DOHH2 (cell line): ENCODE data around the gene MUC20.
"Not testable (repeated sequence)": the region's sequence is repeated elsewhere in the genome, so short reads cannot be mapped to it uniquely, and the experiment has no call there.

ENCODE experiments used
- H3F3A ChIP-seq: fragments of 200-600 bp; sonication (generic), shearing (Covaris generic); 2 replicates; pipeline ENCODE4 v1.6.0; 2016; ENCODE audit warnings: antibody characterized with exemption, mild to moderate bottlenecking; ENCODE audit not compliant: control insufficient read depth, insufficient read depth
- H3K27ac ChIP-seq: fragments of 200-600 bp; sonication (generic); 2 replicates; pipeline ENCODE4 v1.5.1; 2014; ENCODE audit warnings: low read depth, mild to moderate bottlenecking, low read length, moderate library complexity
- H3K27me3 ChIP-seq: fragments of 200-600 bp; sonication (generic); 2 replicates; pipeline ENCODE4 v1.6.1; 2014; ENCODE audit warnings: mild to moderate bottlenecking, low read length, mixed read lengths; ENCODE audit not compliant: control insufficient read depth
- H3K36me3 ChIP-seq: fragments of 200-600 bp; sonication (generic); 2 replicates; pipeline ENCODE4 v1.6.1; 2014; ENCODE audit warnings: mild to moderate bottlenecking, low read length, moderate library complexity, mixed read lengths; ENCODE audit not compliant: control insufficient read depth
- H3K4me1 ChIP-seq: fragments of 200-600 bp; sonication (generic); 2 replicates; pipeline ENCODE4 v1.6.1; 2014; ENCODE audit warnings: mild to moderate bottlenecking, low read length, mixed read lengths; ENCODE audit not compliant: control insufficient read depth
- H3K4me2 ChIP-seq: fragments of 200-600 bp; sonication (generic); 2 replicates; pipeline ENCODE4 v1.6.0; 2014; ENCODE audit warnings: mild to moderate bottlenecking, low read length, moderate library complexity
- H3K4me3 ChIP-seq: fragments of 200-600 bp; sonication (generic); 2 replicates; pipeline ENCODE4 v1.5.1; 2014; ENCODE audit warnings: mild to moderate bottlenecking, low read length, mixed read lengths
- H3K79me2 ChIP-seq: fragments of 200-600 bp; sonication (generic); 2 replicates; pipeline ENCODE4 v1.6.1; 2014; ENCODE audit warnings: mild to moderate bottlenecking, low read length, mixed read lengths; ENCODE audit not compliant: control insufficient read depth
- H3K9me2 ChIP-seq: fragments of 200-600 bp; sonication (generic); replicated peaks from 2 replicates; pipeline ENCODE4 v1.6.1; 2014; ENCODE audit warnings: mild to moderate bottlenecking, low read length, mixed read lengths; ENCODE audit not compliant: control insufficient read depth
- H3K9me3 ChIP-seq: fragments of 200-600 bp; sonication (generic); 2 replicates; pipeline ENCODE4 v1.6.1; 2014; ENCODE audit warnings: antibody characterized with exemption, low read length, mixed read lengths; ENCODE audit not compliant: control insufficient read depth, insufficient read depth
- H4K20me1 ChIP-seq: fragments of 200-600 bp; sonication (generic); 2 replicates; pipeline ENCODE4 v1.6.0; 2014; ENCODE audit warnings: low read depth, mild to moderate bottlenecking, antibody characterized with exemption, low read length, moderate library complexity; ENCODE audit not compliant: control insufficient read depth, insufficient read depth

MUC20 gene

GRCh38 chr3:195683722-195684526 is 36.9 kb upstream of the MUC20 start:
- not testable (repeated sequence) for H3K4me3 ChIP-seq, H3K27me3 ChIP-seq, H3K79me2 ChIP-seq, H3K9me2 ChIP-seq, H3K4me2 ChIP-seq, H3K4me1 ChIP-seq, H4K20me1 ChIP-seq, H3F3A ChIP-seq, H3K27ac ChIP-seq, H3K9me3 ChIP-seq
- peaks cover 12% of the 10 kb centered on the region for H3K36me3 ChIP-seq

- H3F3A ChIP-seq, H3K27ac ChIP-seq, H3K4me2 ChIP-seq, H3K79me2 ChIP-seq, H4K20me1 ChIP-seq, H3K27me3 ChIP-seq, H3K9me2 ChIP-seq, H3K9me3 ChIP-seq, H3K4me1 ChIP-seq, H3K4me3 ChIP-seq: not testable (repeated sequence)
- peaks cover 12% of the 10 kb centered on the region for H3K36me3 ChIP-seq
Measured at GRCh38 chr3:195684527-195685257, 36.1 kb upstream of the MUC20 start.

DNA sequence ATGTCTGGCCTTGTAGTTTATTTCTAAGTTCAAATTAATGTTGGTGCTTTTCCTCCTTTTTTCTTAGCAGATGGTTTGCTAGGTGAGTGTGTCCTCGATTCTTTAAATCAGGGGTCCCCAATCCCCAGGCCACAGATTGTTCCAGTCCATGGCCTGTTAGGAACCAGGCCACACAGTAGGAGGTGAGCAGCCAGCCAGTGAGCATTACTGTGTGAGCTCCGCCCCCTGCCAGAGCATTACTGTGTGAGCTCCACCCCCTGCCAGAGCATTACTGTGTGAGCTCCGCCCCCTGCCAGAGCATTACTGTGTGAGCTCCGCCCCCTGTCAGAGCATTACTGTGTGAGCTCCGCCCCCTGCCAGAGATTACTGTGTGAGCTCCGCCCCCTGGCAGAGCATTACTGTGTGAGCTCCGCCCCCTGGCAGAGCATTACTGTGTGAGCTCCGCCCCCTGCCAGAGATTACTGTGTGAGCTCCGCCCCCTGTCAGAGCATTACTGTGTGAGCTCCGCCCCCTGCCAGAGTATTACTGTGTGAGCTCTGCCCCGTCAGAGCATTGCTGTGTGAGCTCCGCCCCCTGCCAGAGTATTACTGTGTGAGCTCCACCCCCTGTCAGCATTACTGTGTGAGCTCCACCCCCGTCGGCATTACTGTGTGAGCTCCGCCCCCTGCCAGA is 34.1 kb upstream of the MUC20 start:
- not testable (repeated sequence) for H3K4me2 ChIP-seq, H3K4me1 ChIP-seq, H4K20me1 ChIP-seq, H3K9me3 ChIP-seq, H3K79me2 ChIP-seq, H3K4me3 ChIP-seq, H3K27ac ChIP-seq, H3K9me2 ChIP-seq, H3F3A ChIP-seq, H3K27me3 ChIP-seq
- peaks cover 12% of the 10 kb centered on the region for H3K36me3 ChIP-seq

DNA sequence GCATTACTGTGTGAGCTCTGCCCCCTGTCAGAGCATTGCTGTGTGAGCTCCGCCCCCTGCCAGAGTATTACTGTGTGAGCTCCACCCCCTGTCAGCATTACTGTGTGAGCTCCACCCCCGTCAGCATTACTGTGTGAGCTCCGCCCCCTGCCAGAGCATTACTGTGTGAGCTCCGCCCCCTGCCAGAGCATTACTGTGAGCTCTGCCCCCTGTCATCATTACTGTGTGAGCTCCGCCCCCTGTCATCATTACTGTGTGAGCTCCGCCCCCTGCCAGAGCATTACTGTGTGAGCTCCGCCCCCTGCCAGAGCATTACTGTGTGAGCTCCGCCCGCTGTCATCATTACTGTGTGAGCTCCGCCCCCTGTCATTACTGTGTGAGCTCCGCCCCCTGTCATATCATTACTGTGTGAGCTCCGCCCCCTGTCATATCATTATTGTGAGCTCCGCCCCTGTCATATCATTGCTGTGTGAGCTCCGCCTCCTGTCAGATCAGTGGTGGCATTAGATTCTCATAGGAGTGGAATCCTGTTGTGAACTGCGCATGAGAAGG is 33.5 kb upstream of the MUC20 start:
- not testable (repeated sequence) for H3K27me3 ChIP-seq, H3K4me3 ChIP-seq, H3K27ac ChIP-seq, H3K9me2 ChIP-seq, H3K4me1 ChIP-seq, H3K9me3 ChIP-seq, H4K20me1 ChIP-seq, H3F3A ChIP-seq, H3K79me2 ChIP-seq, H3K4me2 ChIP-seq
- H3K36me3 ChIP-seq, result peaks cover 12% of the 10 kb centered on the region

DNA sequence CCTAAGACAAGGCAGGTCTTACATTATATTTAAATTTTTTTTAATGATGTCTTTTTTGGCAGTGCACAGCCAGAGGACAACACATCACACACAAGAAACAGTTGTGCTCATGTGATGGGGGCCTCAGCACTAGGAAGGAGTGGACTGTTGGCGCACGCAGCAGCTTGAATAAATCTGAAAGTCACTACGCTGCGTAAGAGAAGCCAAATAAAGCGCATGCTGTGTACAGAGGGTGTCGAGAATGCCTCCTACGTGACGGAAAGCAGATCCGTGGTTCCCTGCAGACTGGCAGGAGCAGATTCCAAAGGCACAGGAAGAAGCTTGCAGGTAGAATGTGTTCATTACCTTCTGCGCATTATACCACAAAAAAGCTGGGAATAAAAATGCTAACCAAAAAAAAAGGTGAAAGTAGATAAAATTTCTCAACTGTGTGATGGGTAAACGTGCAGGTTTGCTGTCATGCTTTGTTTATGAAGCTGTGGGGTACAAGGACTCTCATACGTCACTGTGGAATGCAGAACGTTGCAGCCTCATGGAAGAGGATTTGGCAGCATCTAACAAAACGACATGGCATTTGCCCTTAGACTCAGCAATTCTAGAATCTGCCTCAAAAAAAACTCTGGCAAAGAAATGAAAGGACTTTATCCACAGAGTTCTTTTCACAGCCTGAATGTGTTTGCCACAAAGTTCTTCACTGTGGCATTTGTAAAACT is 32.2 kb upstream of the MUC20 start:
- H3F3A ChIP-seq, H3K36me3 ChIP-seq, H3K9me3 ChIP-seq, H3K27me3 ChIP-seq, H4K20me1 ChIP-seq, H3K4me1 ChIP-seq, H3K4me3 ChIP-seq, H3K27ac ChIP-seq, H3K4me2 ChIP-seq, H3K9me2 ChIP-seq, H3K79me2 ChIP-seq: not testable (repeated sequence)

DNA sequence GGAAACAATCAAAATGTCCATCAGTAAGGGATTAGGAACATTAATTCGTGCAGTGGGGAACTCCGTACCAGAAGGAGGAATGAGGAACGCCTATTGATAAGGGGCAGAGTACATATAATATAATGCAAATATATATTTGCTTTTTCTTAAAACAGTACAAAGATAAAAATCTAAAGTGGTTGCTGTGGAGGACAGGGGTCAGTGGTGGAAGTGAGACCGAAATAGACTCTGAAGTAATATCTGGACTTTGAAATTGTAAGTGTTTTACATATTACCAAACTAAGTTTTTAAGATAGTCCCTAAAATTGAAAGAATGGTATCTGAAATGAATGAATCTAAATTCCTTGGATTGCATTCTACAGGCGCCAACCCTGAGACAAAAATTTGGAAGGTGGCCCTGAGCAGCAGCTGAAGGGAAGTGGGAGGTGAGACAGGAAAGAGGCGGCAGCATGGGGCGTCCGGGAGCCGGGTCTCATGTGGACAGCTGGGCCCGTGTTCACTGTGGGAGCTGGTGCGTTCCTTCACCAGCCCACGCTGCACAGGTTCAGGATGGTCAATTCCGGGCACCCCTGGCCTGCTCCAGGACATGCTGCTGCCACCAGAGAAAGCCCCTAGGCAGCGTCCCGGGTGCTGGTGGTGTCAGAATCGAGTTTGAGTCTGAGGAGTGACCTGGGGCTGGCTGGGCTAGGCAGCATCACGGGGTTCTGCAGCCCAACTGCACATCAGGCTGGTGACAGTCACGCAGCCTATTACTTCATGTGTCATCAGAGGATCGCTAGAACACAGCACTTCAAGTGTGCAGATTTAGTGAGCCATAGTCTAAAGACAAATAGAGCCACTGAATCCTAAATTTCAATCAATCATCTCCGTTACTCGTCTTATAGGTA is 31.4 kb upstream of the MUC20 start:
- H3K9me2 ChIP-seq, H3K4me1 ChIP-seq, H3K27me3 ChIP-seq, H3K9me3 ChIP-seq, H3F3A ChIP-seq, H3K27ac ChIP-seq, H3K79me2 ChIP-seq, H4K20me1 ChIP-seq, H3K4me3 ChIP-seq, H3K36me3 ChIP-seq, H3K4me2 ChIP-seq: not testable (repeated sequence)
